GM23338 (cell line): ENCODE results near the gene CACNA1C. TPM values are rescaled to one million over a fixed set of nuclear protein-coding genes. Genes with fewer than 3 reads are reported as not detected.

Source experiments
- ATAC-seq: fragments of 200-7000 bp; cut with Tn5 transposase; 3 replicates; pipeline ENCODE4 v1.9.1; 2020
- DNase-seq: peaks from one replicate; pipeline ENCODE4 v3.0.0-alpha.2; 2015; ENCODE audit warnings: low spot score
- H2AFZ ChIP-seq: fragments of 200-600 bp; sonication (generic); 2 replicates; pipeline ENCODE4 v1.8.0; 2016; ENCODE audit warnings: antibody characterized with exemption, mild to moderate bottlenecking, moderate library complexity
- H3F3A ChIP-seq: fragments of 200-600 bp; sonication (generic); replicated peaks from 2 replicates; pipeline ENCODE4 v1.8.0; 2017; ENCODE audit warnings: antibody characterized with exemption, mixed run types, low read depth
- H3K27ac ChIP-seq: fragments of 200-600 bp; sonication (generic); 2 replicates; pipeline ENCODE4 v1.6.1; 2016; ENCODE audit warnings: low read depth
- H3K27me3 ChIP-seq: fragments of 200-600 bp; sonication (generic); 2 replicates; pipeline ENCODE4 v1.8.0; 2016; ENCODE audit warnings: mild to moderate bottlenecking, mixed run types, moderate library complexity; ENCODE audit not compliant: insufficient read depth
- H3K36me3 ChIP-seq: fragments of 200-600 bp; sonication (generic); 2 replicates; pipeline ENCODE4 v1.8.0; 2016; ENCODE audit warnings: mild to moderate bottlenecking; ENCODE audit not compliant: insufficient read depth
- H3K4me1 ChIP-seq: fragments of 200-600 bp; sonication (generic); 2 replicates; pipeline ENCODE4 v1.8.0; 2016; ENCODE audit warnings: mild to moderate bottlenecking, moderate library complexity; ENCODE audit not compliant: insufficient read depth
- H3K4me2 ChIP-seq: fragments of 200-600 bp; sonication (generic); 2 replicates; pipeline ENCODE4 v1.7.1; 2017; ENCODE audit warnings: mixed run types
- H3K4me3 ChIP-seq: fragments of 200-600 bp; sonication (generic); 2 replicates; pipeline ENCODE4 v1.6.1; 2016; ENCODE audit warnings: mixed run types
- H3K79me2 ChIP-seq: fragments of 200-600 bp; sonication (generic); replicated peaks from 2 replicates; pipeline ENCODE4 v1.8.0; 2017; ENCODE audit warnings: mild to moderate bottlenecking; ENCODE audit not compliant: insufficient read depth
- H3K9me2 ChIP-seq: fragments of 200-600 bp; sonication (generic); 2 replicates; pipeline ENCODE4 v1.8.0; 2017; ENCODE audit not compliant: insufficient read depth
- H4K20me1 ChIP-seq: fragments of 200-600 bp; sonication (generic); replicated peaks from 2 replicates; pipeline ENCODE4 v1.8.0; 2017; ENCODE audit warnings: mild to moderate bottlenecking; ENCODE audit not compliant: insufficient read depth
- H3K27ac Mint-ChIP-seq: 2 replicates; pipeline ENCODE4 v1.8.0; 2020; ENCODE audit warnings: inconsistent platforms, mild to moderate bottlenecking, moderate library complexity, mixed read lengths
- H3K27me3 Mint-ChIP-seq: 3 replicates; pipeline ENCODE4 v1.8.0; 2022; ENCODE audit warnings: low read depth, mild to moderate bottlenecking, moderate library complexity, mixed read lengths, inconsistent platforms; ENCODE audit not compliant: insufficient read depth, poor library complexity
- H3K36me3 Mint-ChIP-seq: 3 replicates; pipeline ENCODE4 v1.8.0; 2021; ENCODE audit warnings: low read depth, mild to moderate bottlenecking, inconsistent platforms, moderate library complexity, mixed read lengths
- H3K4me1 Mint-ChIP-seq: 3 replicates; pipeline ENCODE4 v1.8.0; 2020; ENCODE audit warnings: mild to moderate bottlenecking, inconsistent platforms, mixed read lengths
- H3K4me3 Mint-ChIP-seq: 3 replicates; pipeline ENCODE4 v1.8.0; 2021; ENCODE audit warnings: moderate library complexity, mild to moderate bottlenecking, inconsistent platforms, mixed read lengths
- H3K9me3 Mint-ChIP-seq: 3 replicates; pipeline ENCODE4 v1.8.0; 2020; ENCODE audit warnings: moderate library complexity, mild to moderate bottlenecking, inconsistent platforms, mixed read lengths
- CREB1 ChIP-seq: fragments of 250-450 bp; sonication (Bioruptor Pico); IDR thresholded peaks from 2 replicates; pipeline ENCODE4 v1.5.0; 2020; ENCODE audit warnings: low read depth, mild to moderate bottlenecking, moderate library complexity
- CTCF ChIP-seq, 2 experiments: fragments of 200-600 bp in 1 of 2; sonication (generic) in 1 of 2; conservative IDR thresholded peaks; 2 replicates each; pipeline versions ENCODE4 v1.5.1 to v1.6.1; 2016 to 2017; ENCODE audit warnings: antibody characterized with exemption in 2 of 2, low read depth in 2 of 2, mild to moderate bottlenecking in 2 of 2, moderate library complexity in 1 of 2
- EZH2phosphoT487 ChIP-seq: fragments of 200-600 bp; sonication (generic); IDR thresholded peaks from one replicate; pipeline ENCODE4 v1.8.1; 2018; ENCODE audit warnings: antibody characterized with exemption; ENCODE audit not compliant: unreplicated experiment
- NANOG ChIP-seq: IDR thresholded peaks from 2 replicates; pipeline ENCODE4 v1.6.1; 2016; ENCODE audit warnings: antibody characterized with exemption, borderline replicate concordance
- STAT1 ChIP-seq: IDR thresholded peaks from one replicate; pipeline ENCODE4 v1.6.1; 2016; ENCODE audit warnings: antibody characterized with exemption; ENCODE audit not compliant: unreplicated experiment
- ZNF114 ChIP-seq: fragments of 250-450 bp; sonication (Bioruptor Pico); IDR thresholded peaks from 2 replicates; pipeline ENCODE4 v1.5.0; 2020; ENCODE audit warnings: mild to moderate bottlenecking, moderate library complexity
- polyA plus RNA-seq: library from polyadenylated mRNA; unstranded; fragments of >200 nt; fragmentation: Nextera tagmentation; extraction: Ambion mirVana; gene quantifications from 2 replicates; pipeline ENCODE4 v1.2.1, GENCODE V29; 2016
- total RNA-seq: library from RNA; depleted of rRNA; stranded (reverse); fragments of >200 nt; shearing (Covaris generic); gene quantifications from 2 replicates; pipeline ENCODE4 v1.2.3, GENCODE V29; 2014
- TF ChIP-seq, protein P1 (sequence below): IDR thresholded peaks from one replicate; pipeline ENCODE4 v1.6.1; 2018; ENCODE audit warnings: antibody characterized with exemption; ENCODE audit not compliant: unreplicated experiment

The CACNA1C gene
- total and polyA plus RNA-seq, 2 experiments from 2014 or later, result 0.78 to 2.1 TPM

DNA sequence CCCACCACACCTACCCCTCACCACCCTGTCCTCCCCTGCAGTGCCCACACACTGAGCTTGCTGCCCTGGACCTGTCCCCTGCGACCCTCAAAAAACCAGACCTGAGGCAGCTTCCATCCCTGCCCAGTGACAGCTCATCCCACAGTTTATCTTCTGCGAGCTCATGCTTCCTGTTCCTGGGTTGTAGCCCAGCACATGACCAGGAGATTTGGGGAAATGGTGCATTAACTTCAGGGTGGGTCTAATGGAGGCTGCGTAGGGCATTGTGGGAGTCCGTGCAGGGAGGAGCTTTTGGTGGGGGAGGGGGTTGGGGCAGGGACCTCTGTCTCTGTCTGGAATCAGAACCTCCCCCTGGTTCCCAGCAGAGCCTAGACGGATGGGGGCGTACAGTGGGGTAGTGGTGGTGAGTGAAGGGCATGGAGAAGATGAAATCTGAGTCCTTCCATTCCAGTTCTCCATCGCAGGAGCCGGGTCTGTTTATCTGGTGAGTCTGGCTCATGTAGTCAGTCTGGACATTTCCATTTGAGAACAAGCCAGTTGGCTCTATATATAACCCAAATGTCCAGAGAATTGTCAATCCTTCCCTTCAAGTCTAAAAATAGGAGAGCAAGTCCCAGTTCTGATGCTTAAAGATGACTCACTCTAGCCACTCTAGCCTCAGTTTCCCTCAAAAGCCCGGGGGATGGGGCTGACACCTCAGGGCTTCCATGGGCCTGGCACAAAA is 270.9 kb downstream of the CACNA1C start:
- Mint-ChIP-seq H3K4me1 (peaks cover 2% of the 10 kb centered on the region), H3K9me3 (no peaks in the 10 kb centered on the region), H3K4me3 (no peak overlapping the region), H3K27ac (no peak overlapping the region), H3K27me3 (peaks cover 6% of the 10 kb centered on the region), H3K36me3 (no peaks in the 10 kb centered on the region)
- H3F3A ChIP-seq, result no peaks in the 10 kb centered on the region
- H3K4me3 ChIP-seq, result no peak overlapping the region
- peaks cover 15% of the 10 kb centered on the region; the same call in 1 of the 2 replicates for H3K9me2 ChIP-seq
- no peaks in the 10 kb centered on the region for H3K27me3 ChIP-seq
- DNase-seq (no peak), ATAC-seq (no peak)
- no peaks in the 10 kb centered on the region for H3K79me2 ChIP-seq
- H3K4me2 ChIP-seq, result no peak overlapping the region
- H3K4me1 ChIP-seq, result no peaks in the 10 kb centered on the region
- H3K27ac ChIP-seq, result no peak overlapping the region
- no peak for TF ChIP-seq STAT1
- TF ChIP-seq, protein P1, sequence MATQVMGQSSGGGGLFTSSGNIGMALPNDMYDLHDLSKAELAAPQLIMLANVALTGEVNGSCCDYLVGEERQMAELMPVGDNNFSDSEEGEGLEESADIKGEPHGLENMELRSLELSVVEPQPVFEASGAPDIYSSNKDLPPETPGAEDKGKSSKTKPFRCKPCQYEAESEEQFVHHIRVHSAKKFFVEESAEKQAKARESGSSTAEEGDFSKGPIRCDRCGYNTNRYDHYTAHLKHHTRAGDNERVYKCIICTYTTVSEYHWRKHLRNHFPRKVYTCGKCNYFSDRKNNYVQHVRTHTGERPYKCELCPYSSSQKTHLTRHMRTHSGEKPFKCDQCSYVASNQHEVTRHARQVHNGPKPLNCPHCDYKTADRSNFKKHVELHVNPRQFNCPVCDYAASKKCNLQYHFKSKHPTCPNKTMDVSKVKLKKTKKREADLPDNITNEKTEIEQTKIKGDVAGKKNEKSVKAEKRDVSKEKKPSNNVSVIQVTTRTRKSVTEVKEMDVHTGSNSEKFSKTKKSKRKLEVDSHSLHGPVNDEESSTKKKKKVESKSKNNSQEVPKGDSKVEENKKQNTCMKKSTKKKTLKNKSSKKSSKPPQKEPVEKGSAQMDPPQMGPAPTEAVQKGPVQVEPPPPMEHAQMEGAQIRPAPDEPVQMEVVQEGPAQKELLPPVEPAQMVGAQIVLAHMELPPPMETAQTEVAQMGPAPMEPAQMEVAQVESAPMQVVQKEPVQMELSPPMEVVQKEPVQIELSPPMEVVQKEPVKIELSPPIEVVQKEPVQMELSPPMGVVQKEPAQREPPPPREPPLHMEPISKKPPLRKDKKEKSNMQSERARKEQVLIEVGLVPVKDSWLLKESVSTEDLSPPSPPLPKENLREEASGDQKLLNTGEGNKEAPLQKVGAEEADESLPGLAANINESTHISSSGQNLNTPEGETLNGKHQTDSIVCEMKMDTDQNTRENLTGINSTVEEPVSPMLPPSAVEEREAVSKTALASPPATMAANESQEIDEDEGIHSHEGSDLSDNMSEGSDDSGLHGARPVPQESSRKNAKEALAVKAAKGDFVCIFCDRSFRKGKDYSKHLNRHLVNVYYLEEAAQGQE, result no peak
- no peak for TF ChIP-seq EZH2phosphoT487
- no peak for TF ChIP-seq NANOG
- TF ChIP-seq CREB1 (CRISPR knock-in tag), result no peak
- H2AFZ ChIP-seq, result no peak overlapping the region
- no peaks in the 10 kb centered on the region for H4K20me1 ChIP-seq
- no peaks in the 10 kb centered on the region for H3K36me3 ChIP-seq

DNA sequence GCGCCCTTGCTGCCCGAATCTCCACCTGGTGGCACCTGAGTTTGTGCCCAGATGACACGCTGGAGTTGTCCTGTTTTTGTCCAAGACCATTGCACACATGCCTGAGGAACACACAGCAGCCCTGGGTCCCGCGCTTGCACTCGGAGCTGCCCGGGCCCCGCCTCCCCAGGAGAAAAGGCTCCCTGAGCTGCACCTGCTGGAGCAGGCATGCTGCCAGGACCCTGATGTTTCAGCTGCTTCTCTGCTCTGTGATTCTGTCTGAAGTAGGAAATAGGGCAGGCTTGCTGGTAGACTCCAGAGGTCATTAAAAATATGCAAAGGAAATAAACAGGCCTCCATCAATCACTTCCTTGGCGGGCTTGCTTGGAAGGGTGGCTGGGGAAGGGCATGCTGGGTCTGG is 271.6 kb downstream of the CACNA1C start:
- ATAC-seq, result no peak
- Mint-ChIP-seq H3K27me3 (peaks cover 6% of the 10 kb centered on the region), H3K4me3 (no peak overlapping the region), H3K9me3 (no peaks in the 10 kb centered on the region), H3K4me1 (peaks cover 2% of the 10 kb centered on the region), H3K27ac (no peak overlapping the region), H3K36me3 (no peaks in the 10 kb centered on the region)
- no peaks in the 10 kb centered on the region for H3K27me3 ChIP-seq
- no peak overlapping the region for H3K4me2 ChIP-seq
- H3K9me2 ChIP-seq, result peaks cover 18% of the 10 kb centered on the region; the same call in 1 of the 2 replicates
- H3K27ac ChIP-seq, result no peak overlapping the region
- no peak overlapping the region for H2AFZ ChIP-seq
- no peak overlapping the region for H3K4me3 ChIP-seq
- no peaks in the 10 kb centered on the region for H4K20me1 ChIP-seq
- no peak for DNase-seq
- no peaks in the 10 kb centered on the region for H3F3A ChIP-seq
- no peaks in the 10 kb centered on the region for H3K36me3 ChIP-seq
- no peaks in the 10 kb centered on the region for H3K4me1 ChIP-seq
- no peaks in the 10 kb centered on the region for H3K79me2 ChIP-seq
- no peak for TF ChIP-seq ZNF114
- TF ChIP-seq CTCF (conservative IDR thresholded peaks at IDR 0.05; ENCODE audit: low read depth in 2 of 2), result no peak
- TF ChIP-seq, protein P1, result no peak
